GM12872 (cell line): ENCODE results near the gene GPM6B.

Source experiments
- TF ChIP-seq, protein P1 (sequence below): IDR thresholded peaks from 3 replicates; pipeline ENCODE4 v1.5.1; 2011; ENCODE audit warnings: low read depth, mild to moderate bottlenecking, low read length, moderate library complexity; ENCODE audit not compliant: insufficient read depth

Gene GPM6B

DNA sequence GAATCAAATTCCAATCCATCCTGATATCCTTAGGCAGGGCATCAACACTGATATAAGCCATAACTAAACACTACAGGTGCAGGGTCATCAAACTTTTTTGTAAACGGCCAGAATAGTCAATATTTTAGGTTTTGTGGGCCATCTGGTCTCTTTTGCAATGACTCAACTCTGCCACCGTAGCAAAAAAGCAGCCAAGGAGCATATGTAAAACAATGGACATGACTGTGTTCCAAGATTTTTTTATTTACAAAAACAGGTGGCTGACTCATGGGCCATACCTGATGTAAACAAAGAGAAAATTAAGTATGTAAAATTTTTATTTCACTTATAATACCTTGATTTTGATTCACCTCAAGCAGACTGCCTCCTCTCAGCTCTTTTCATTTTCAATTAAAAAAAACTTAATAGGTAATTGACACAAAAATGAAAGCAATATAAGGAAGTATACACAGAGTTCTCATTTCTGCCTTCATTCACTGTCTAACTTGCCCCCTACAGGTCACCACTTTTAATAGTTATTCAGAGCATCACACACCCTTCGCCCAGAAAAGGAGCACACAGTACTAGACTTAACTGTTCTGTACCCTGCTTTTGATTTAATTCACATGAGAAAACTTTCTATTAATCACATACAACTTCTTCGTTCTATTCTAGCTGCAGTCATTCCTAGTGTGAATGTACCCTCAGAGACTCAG lies 35.3 kb upstream of the GPM6B start:
- TF ChIP-seq, protein P1, sequence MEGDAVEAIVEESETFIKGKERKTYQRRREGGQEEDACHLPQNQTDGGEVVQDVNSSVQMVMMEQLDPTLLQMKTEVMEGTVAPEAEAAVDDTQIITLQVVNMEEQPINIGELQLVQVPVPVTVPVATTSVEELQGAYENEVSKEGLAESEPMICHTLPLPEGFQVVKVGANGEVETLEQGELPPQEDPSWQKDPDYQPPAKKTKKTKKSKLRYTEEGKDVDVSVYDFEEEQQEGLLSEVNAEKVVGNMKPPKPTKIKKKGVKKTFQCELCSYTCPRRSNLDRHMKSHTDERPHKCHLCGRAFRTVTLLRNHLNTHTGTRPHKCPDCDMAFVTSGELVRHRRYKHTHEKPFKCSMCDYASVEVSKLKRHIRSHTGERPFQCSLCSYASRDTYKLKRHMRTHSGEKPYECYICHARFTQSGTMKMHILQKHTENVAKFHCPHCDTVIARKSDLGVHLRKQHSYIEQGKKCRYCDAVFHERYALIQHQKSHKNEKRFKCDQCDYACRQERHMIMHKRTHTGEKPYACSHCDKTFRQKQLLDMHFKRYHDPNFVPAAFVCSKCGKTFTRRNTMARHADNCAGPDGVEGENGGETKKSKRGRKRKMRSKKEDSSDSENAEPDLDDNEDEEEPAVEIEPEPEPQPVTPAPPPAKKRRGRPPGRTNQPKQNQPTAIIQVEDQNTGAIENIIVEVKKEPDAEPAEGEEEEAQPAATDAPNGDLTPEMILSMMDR = peak; percentile 41

DNA sequence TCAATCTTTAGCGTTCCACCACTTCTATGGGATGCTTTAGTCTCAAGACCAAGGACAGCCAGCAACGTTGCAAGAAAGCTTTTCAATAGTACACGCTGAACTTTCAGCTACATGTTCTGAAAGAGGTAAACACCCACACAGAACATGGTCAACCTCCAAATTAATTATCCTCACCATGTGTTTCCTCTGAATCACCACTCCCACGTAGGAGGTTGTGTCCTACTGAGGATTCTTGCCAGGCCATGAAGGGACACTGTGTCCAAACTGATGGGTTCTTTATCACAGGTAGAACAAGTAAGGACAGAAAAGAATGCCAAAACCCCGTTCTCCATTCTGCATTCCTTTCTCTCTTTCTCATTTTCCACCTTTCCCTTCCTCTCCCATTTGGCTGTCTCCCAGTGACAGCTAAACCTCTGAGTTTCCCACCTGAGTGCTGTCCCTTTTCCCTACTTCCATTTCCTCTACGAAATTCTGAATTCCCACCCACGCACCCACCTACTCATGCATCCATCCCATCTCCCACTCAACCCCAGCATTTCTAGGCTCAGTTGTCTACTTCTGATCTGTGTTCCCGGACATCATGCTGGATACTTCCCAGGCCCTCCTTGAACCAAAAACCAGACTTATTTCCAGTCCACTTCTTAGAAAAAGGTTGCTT lies 29.0 kb upstream of the GPM6B start:
- TF ChIP-seq, protein P1 = no peak

DNA sequence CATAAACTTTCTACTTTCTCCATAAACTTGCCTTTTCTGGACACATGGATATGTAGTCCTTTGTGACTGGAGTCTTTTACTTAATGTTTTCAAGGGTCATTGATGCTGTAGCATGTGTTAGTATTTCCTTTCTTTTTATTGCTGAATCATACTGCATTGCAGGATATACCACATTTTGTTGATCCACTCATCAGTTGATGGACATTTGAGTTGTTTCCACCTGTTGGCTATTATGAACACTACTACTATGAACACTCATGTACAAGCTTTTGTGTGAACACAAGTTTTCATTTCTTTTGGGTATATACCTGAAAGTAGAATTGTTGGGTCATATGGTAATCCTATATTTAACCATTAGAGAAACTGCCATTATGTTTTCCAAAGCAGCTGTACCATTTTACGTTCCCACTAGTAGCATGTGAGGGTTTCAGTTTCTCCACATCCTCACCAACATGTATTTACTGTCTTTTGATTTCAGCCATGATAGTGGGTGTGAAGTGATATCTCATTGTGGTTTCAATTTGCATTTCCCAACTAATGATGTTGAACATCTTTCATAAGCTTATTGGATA lies 26.3 kb upstream of the GPM6B start:
- TF ChIP-seq, protein P1 = no peak

DNA sequence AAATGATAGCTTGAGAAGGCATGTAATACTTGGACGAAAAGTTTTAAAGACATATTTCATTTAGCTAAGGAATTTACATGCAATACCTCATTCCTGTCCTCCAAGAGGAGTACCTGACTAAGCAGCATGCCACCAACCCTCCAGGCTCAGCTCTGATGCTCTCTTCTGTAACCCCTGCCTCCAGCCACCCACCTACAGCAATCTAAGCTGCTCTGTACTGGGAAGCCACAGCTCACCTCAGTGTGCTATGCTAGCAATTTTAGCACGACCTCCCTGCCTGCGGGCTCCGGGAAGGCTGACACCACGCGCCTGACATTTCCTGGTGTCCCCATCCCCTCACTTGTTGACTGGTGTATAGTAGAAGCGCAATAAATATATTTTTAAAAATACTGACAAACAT lies 23.2 kb upstream of the GPM6B start:
- TF ChIP-seq, protein P1 = no peak

DNA sequence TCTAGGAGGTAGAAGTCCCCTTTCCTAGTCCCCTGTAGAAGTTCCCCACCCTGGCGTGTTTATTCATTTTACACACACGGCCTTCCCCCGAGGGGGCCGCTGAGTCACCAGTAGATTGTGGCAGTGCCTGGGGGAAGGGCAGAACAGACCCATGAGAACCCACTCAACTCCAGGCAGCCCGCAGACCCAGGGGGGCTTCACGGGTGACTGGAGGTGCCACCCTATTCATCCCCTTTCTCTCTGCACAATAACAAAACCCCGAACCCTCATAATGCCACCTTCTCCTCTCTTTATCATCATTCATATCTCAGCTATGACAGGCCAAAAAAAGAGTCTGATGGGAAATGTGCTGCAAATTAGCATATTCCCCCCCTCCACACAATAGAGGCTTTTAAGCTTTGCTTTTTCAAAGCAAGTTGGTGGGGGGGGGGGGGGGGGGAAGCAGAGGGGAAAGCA lies 20.4 kb upstream of the GPM6B start:
- TF ChIP-seq, protein P1 = no peak

DNA sequence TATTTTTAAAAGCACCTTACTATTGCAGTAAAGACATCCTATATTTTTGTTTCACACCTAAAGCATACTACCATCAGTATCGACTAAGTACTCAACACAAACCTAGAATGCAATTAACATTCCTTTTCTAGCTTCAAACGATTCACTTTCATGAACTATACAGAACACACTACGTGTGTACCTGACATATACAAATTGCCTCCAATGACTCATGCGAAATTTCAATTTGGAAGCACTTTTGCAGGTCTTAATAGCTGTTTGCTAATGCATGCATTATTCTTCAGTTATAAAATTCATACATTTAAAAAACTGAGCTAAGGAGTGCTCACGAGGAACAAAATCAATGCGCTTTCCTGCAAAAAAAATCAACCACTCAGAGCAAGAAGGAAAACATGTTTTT lies 19.7 kb upstream of the GPM6B start:
- TF ChIP-seq, protein P1 = no peak

DNA sequence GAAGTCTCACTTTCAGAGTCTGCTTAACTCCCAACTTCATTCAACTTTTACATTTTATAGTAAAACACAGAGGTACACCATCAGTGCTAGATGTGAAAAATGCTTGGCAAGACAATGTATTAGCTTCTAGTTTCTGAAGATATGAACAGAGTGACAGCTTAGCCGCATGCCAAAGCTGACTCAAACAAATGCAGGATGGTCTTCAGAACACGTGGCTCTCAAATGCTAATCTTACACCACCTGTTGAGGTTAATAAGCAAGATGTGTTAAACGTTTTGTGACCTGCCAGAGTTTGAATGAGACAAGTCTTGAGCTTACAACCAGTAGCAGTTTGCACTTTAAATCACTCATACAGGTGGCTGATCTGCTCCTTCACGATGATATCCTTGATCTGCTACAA lies 18.9 kb upstream of the GPM6B start:
- TF ChIP-seq, protein P1 = no peak
